ENCODE data around the gene RBP2.

RBP2 gene

DNA sequence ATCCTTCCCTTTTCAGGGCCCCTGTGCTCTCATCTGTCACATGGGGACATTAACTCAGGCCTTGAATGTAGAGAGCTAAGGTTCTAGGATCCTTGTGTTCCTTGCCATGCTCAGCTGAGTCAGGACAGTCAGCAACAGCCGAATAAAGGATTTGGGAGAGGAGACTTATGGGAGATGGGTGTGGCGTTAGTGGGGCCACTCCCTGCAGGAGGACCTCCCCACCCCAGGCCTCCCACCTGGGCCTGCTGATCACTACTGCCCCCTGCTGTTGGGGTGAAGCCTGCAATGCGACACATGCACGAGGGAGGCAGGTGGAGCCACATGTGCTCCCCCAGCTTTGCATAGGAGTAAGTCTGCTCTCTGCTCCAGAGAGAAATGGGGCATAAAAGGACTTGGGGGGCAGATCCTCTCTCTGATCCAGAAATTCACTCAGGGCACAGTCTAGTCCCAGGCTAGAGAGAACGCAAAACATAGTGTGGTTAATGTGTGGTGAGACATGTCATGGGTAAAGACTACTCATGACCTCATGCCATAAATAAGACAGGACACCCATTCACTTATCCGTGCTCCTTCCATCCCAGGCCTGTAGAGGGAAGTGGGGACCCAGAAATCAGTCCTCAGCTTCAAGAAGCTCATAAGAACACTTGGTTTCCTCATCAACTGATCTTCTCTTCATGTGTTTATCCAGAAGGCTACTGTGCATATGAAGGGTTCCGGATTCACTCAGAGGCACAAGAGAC, 43.9 kb upstream of the RBP2 start:
- TF ChIP-seq, protein P1, sequence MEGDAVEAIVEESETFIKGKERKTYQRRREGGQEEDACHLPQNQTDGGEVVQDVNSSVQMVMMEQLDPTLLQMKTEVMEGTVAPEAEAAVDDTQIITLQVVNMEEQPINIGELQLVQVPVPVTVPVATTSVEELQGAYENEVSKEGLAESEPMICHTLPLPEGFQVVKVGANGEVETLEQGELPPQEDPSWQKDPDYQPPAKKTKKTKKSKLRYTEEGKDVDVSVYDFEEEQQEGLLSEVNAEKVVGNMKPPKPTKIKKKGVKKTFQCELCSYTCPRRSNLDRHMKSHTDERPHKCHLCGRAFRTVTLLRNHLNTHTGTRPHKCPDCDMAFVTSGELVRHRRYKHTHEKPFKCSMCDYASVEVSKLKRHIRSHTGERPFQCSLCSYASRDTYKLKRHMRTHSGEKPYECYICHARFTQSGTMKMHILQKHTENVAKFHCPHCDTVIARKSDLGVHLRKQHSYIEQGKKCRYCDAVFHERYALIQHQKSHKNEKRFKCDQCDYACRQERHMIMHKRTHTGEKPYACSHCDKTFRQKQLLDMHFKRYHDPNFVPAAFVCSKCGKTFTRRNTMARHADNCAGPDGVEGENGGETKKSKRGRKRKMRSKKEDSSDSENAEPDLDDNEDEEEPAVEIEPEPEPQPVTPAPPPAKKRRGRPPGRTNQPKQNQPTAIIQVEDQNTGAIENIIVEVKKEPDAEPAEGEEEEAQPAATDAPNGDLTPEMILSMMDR (conservative IDR thresholded peaks at IDR 0.05; ENCODE audit: low read depth, low read length) = peak; percentile 44
- DNase-seq (ENCODE audit: low read depth) = peak; percentile 72
- no peak overlapping the region for H3K4me3 ChIP-seq (ENCODE audit: low read depth, low read length)

DNA sequence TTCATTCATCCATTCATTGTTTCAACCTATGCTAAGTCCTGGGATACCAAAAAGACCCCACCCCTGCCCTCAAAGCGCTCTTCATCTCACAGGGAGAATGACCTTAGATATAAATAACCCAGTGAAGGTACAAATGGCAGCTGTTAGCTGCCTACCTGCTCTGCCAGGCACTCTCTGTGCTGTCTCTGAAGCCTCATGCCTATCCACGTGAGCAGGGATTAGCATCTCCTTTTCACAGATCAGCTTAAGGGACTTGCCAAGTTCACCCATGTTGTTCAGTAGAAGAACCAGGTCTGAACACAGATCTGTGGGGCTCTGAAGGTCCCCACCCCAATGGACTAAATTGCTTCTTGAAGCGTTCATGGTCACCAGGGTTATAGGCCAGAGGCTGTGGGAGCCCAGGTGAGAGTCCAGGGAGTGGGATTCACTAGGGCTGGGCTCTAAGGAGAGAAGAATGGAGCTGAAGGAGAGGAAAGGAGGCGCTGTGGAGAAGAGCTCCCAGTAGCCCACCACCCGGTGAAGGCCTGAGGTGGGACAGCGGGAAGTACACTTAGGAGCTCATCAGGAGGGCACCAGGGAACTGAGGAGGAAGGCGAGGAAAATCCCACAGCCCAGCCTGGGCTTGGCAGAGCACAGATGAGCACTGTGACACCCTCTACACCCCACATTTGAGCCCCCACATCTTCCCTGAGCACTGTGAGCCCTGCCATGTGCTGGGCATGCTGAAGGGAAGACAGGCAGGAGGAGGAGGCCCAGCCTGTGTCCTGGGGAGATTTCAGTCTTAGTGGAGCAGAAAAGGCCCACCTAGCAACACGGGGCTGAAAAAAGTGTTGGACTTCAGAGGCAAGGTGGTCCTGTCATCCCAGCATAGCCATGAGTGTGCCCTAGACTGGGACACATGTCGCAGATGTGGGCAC, 42.9 kb upstream of the RBP2 start:
- no peak overlapping the region for H3K4me3 ChIP-seq (ENCODE audit: low read depth, low read length)
- TF ChIP-seq, protein P1 (conservative IDR thresholded peaks at IDR 0.05; ENCODE audit: low read depth, low read length) = no peak
- no peak for DNase-seq (ENCODE audit: low read depth)

DNA sequence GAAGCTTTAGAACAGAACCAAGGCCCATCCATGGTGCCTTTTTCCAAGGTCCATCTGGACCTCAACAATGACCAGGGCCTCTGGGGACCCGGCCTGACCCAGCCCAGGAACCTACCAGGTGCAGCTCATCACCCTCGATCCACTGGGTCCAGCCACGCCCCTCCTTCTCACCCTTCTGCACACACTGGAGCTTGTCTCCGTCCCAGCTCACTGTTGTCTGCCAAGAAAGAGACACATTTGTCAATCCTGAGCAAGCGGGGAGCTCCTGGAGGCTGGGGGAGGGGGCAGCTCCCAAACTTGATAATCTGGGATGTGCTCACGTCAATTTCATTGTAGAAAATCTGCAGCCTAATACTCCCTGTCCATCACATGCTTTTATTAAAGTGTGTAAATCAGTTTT, 42.0 kb upstream of the RBP2 start:
- DNase-seq (ENCODE audit: low read depth) = no peak
- TF ChIP-seq, protein P1 (conservative IDR thresholded peaks at IDR 0.05; ENCODE audit: low read depth, low read length) = no peak
- no peak overlapping the region for H3K4me3 ChIP-seq (ENCODE audit: low read depth, low read length)

DNA sequence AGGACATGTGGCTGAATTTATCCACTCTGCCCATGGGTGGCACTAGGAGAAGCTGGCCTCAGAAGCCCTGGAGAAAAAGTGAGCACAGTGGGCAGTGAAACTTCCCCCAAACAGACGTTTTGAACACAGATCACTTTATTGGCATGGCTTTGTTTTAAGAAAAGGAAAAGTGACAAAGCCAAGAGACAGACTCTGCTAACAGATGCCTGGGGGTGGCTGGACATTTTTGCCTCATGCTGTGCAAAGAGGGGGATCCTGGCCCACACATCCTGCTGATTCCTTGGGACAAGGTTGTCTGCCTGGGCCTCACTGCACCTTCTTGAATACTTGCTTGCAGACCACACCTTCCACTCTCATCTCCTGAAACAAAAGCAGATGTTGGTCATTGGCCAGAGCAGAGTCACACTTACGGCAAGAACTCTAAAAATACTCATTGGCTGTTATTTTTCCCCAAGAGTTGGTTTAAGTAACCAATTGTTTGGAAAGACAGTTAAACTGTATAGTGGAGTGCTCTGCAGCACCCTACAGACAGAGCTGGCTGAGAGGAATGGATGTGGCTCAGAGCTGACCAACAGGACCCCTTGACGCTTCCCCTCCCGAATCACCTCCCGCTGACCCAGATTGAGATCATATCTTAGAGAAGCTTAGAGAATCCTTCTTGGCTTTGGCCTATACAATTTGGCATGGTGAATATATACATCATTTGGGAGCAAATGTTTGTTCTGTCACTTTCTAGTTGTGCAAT, 41.2 kb upstream of the RBP2 start:
- TF ChIP-seq, protein P1 (conservative IDR thresholded peaks at IDR 0.05; ENCODE audit: low read depth, low read length) = no peak
- H3K4me3 ChIP-seq (ENCODE audit: low read depth, low read length) = no peak overlapping the region
- DNase-seq (ENCODE audit: low read depth) = no peak

DNA sequence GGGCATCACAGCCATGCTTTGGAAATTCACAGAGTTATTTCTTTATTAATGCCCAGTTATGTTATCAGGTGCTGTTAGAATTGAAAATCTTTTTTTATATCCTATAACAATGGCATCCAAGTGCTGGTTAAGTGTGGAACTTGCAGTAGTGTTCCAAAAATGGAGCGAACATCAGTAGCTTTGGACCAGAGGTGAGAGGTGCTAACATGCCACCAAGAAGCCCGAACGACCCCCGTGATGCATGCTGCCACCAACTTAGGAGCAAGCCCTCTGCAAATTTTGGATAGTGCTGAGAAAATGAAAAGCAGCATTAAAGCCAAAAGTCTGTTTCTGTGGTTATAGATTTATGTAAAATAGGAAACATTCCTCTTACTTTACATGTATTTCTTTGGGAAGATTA, 38.4 kb upstream of the RBP2 start:
- DNase-seq (ENCODE audit: low read depth) = no peak

DNA sequence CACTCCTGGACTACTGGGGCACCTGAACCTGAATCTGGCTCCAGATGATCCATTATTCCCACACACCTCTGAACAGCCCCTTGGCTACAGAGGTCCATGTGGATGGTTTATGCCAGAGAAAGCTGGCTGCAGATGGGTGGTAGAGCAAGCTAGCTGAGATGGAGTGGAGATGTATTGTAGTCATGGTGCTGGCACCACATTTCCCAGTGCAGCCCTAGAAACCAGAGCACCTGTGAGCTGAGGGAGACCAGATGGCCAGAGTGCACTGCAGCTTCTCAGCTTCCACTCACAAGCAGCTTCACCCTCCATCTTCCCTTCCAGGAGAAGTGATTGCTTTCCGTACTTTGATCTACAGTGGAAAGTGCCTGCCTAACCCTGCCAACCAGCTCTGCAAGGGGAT, 33.3 kb upstream of the RBP2 start:
- H3K4me3 ChIP-seq (ENCODE audit: low read depth, low read length) = no peak overlapping the region
- TF ChIP-seq, protein P1 (conservative IDR thresholded peaks at IDR 0.05; ENCODE audit: low read depth, low read length) = no peak
- no peak for DNase-seq (ENCODE audit: low read depth)

More for the DNA sequence above, 38.4 kb upstream of the RBP2 start:
- TF ChIP-seq, protein P1 (conservative IDR thresholded peaks at IDR 0.05; ENCODE audit: low read depth, low read length) = no peak
- H3K4me3 ChIP-seq (ENCODE audit: low read depth, low read length) = no peak overlapping the region

Data from choroid plexus epithelial cell (primary cell).